ENCODE data around the gene PTCH2.
A peak's percentile ranks its signal among the peaks of the same experiment; 100 is the strongest.
"Not testable (repeated sequence)": the region's sequence is repeated elsewhere in the genome, so short reads cannot be mapped to it uniquely, and the experiment has no call there.

PTCH2 gene

DNA sequence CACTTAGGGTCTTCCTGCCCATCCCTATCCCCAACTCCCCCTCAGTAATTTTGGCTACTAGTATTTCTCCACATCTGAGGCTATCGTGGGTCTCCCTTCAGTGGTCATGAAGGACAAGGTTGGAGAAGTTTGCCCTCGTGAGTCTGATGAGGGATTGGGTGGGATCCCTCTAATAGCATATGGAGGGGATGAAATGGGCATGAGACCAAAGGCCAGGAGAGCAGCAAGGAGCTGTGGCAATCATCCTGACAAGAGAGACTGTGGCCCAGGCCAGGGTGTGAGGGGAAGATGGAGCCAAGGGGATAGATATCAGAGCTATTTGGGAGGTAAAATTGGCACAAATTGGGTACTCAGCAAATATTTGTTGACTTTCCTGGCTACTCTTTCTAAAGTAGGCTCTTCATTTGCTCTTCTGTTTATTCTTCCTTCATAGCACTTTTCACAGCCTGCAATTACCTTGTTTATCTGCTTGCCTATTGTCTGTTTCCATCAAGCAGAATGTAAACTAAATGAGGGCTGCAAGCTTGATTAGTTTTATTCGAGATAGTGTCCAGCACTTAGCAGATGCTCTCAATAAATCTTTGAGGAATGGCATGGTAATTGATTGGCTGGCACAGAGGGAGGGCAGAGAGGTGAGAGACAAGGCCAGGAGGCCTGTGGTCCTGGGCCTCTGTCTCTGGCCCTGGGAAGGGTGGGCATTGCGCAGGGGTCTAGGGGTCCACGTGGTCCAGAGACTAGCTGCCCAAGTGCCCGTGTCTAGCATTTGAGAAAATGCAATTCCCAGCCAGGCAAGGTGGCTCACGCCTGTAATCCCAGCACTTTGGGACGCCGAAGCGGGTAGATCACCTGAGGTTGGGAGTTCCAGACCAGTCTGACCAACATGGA is 44.3 kb downstream of the PTCH2 start:
- Histone ChIP-seq H3K27me3 (ENCODE audit: control insufficient read depth, insufficient read depth, low read length) (no peaks in the 10 kb centered on the region), H3K4me2 (ENCODE audit: low read length) (no peak overlapping the region), H3K79me2 (no peaks in the 10 kb centered on the region), H3K27ac (peak overlapping the region; percentile 86), H3K9ac (no peak overlapping the region), H3K4me1 (no peaks in the 10 kb centered on the region), H3K9me3 (ENCODE audit: control insufficient read depth, low read length) (no peaks in the 10 kb centered on the region), H3K4me3 (ENCODE audit: low read depth, low read length) (no peak overlapping the region), H2AFZ (peak overlapping the region; percentile 46), H3K36me3 (ENCODE audit: control insufficient read depth, insufficient read depth, low read length) (no peaks in the 10 kb centered on the region)
- TF ChIP-seq CTCF (IDR thresholded peaks at IDR 0.05): no peak

DNA sequence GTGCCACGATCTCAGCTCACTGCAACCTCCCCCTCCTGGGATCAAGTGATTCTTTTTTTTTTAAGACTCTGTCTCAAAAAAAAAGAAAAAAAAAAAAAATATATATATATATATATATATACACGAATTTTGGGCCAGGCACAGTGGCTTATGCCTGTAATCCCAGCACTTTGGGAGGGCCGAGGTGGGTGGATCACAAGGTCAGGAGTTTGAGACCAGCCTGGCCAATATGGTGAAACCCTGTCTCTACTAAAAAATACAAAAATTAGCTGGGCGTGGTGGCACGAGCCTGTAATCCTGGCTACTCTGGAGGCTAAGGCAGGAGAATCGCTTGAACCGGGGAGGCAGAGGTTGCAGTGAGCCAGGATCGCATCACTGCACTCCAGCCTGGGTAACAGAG is 45.2 kb downstream of the PTCH2 start:
- not testable (repeated sequence) for H3K79me2 ChIP-seq; H3K4me1 ChIP-seq; H3K9me3 ChIP-seq (ENCODE audit: control insufficient read depth, low read length); H3K4me2 ChIP-seq (ENCODE audit: low read length); H2AFZ ChIP-seq; H3K4me3 ChIP-seq (ENCODE audit: low read depth, low read length); H3K36me3 ChIP-seq (ENCODE audit: control insufficient read depth, insufficient read depth, low read length); H3K27me3 ChIP-seq (ENCODE audit: control insufficient read depth, insufficient read depth, low read length); H3K9ac ChIP-seq; H3K27ac ChIP-seq

DNA sequence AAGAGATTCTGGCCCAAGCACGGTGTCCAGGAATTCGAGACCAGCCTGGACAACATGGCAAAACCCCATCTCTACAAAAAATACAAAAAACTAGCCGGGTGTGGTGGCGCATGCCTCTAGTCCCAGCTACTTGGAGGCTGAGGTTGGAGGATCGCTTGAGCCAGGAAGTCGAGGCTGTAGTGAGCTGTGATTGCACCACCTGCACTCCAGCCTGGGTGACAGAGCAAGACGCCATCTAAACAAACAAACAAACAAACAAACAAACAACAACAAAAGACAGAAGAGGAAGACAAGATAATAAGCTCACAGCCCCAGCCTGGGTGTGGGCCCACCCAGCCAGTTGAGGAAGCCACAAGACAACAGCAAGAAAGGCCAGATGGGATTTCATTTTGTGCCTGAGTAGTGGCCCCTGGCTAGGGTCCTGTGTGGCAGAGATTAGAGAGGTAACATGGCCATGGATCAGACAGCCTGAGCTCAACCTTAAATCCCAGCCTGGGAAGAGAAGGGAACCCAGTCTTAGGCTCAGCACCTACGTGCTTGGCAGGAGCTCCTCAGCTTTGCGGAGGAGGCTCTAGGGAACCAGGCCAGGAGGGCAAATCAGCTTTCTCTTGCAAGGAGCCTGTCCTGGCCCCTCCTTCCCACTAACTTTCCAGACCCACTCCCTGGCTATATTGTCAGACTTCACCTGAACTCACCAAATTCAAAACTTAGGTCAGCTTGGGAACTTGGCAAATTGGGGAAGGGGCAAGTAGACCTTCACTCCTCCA is 50.1 kb downstream of the PTCH2 start:
- Histone ChIP-seq H2AFZ (no peak overlapping the region), H3K4me2 (ENCODE audit: low read length) (no peak overlapping the region), H3K36me3 (ENCODE audit: control insufficient read depth, insufficient read depth, low read length) (no peaks in the 10 kb centered on the region), H3K4me3 (ENCODE audit: low read depth, low read length) (no peak overlapping the region), H3K79me2 (no peaks in the 10 kb centered on the region), H3K9me3 (ENCODE audit: control insufficient read depth, low read length) (no peaks in the 10 kb centered on the region), H3K27me3 (ENCODE audit: control insufficient read depth, insufficient read depth, low read length) (no peaks in the 10 kb centered on the region), H3K27ac (no peak overlapping the region), H3K9ac (no peak overlapping the region), H3K4me1 (no peaks in the 10 kb centered on the region)
- no peak for TF ChIP-seq CTCF (IDR thresholded peaks at IDR 0.05)

DNA sequence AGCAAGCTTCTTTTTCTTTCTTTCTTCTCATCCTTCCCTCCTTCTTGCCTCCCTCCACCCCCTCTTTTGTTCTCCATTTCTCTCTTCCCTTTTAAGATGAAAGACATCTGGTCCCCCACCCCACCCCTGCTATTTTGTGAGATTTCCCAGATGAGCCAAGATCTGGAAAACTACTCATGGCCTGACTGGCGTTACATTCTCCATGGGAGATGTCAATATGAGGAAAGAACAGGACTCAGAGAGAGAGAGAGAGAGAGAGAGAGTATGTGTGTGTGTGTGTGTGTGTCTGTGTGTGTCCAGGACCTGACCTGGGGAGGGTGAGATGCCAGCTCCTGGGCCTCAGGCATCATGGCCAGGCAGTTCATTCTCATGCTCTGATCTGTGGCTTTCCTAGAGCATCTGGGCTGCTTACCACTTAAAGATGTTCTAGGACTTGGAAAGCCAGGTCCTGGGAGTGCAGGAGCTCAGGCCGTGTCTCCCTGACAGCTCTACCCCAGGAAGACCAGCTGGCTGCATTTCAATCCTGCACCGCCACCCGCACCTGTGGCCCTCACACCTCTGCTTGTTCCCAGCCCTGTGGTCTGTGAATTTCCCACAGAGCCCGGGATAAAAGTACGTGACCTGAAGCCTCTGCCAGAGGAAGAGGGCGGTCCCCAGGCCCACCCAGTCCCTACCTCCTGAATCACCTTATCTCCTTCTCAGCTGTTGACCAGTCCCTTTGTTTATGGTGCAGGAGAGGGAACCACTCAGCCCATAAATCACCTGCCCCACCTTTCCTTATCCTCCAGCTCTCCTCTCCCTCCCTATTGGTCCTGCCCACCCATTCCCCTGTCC is 51.9 kb downstream of the PTCH2 start:
- no peaks in the 10 kb centered on the region for H3K4me1 ChIP-seq
- H3K9me3 ChIP-seq (ENCODE audit: control insufficient read depth, low read length): no peaks in the 10 kb centered on the region
- H3K9ac ChIP-seq: no peak overlapping the region
- H3K27ac ChIP-seq: no peak overlapping the region
- H3K4me2 ChIP-seq (ENCODE audit: low read length): no peak overlapping the region
- TF ChIP-seq CTCF (IDR thresholded peaks at IDR 0.05): no peak
- H2AFZ ChIP-seq: no peak overlapping the region
- H3K36me3 ChIP-seq (ENCODE audit: control insufficient read depth, insufficient read depth, low read length): no peaks in the 10 kb centered on the region
- no peak overlapping the region for H3K4me3 ChIP-seq (ENCODE audit: low read depth, low read length)
- H3K79me2 ChIP-seq: no peaks in the 10 kb centered on the region
- no peaks in the 10 kb centered on the region for H3K27me3 ChIP-seq (ENCODE audit: control insufficient read depth, insufficient read depth, low read length)
